IMR-90 (cell line): ENCODE results near the gene GHR. TPM values are rescaled to one million over a fixed set of nuclear protein-coding genes. Genes with fewer than 3 reads are reported as not detected.

ENCODE experiments used
- ATAC-seq: fragments of 200-7000 bp; cut with Tn5 transposase; 2 replicates; pipeline ENCODE4 v1.9.1; 2020; ENCODE audit warnings: low read depth, mild to moderate bottlenecking, moderate library complexity
- BruUV-seq: library from RNA; stranded (reverse); fragments of 400-500 nt; replicated peaks from 2 replicates; lab custom pipeline; 2021; lab: Mats Ljungman, UMichigan
- CTCF ChIA-PET: fragments of 300-600 bp; formaldehyde crosslinking; extraction: SDS; loops from one replicate; lab custom pipeline; 2021; ENCODE audit warnings: antibody characterized with exemption; lab: Yijun Ruan, JAX
- POLR2A ChIA-PET: fragments of 300-600 bp; sonication (Branson Sonifier 250); formaldehyde crosslinking; loops from one replicate; lab custom pipeline; 2022; ENCODE audit warnings: antibody characterized with exemption; ENCODE audit not compliant: unreplicated experiment; lab: Charles Lee
- DNase-seq: peaks from one replicate; pipeline ENCODE4 v3.0.0; 2013
- H2AFZ ChIP-seq: replicated peaks from 2 replicates; pipeline ENCODE3; 2013; ENCODE audit warnings: low read length, mild to moderate bottlenecking; ENCODE audit not compliant: poor library complexity
- H2AK5ac ChIP-seq: 2 replicates; pipeline ENCODE4 v1.6.1; 2013; ENCODE audit warnings: low read depth, low read length, inconsistent platforms
- H2AK9ac ChIP-seq: replicated peaks from 2 replicates; pipeline ENCODE3; 2013; ENCODE audit warnings: mild to moderate bottlenecking, low read depth, low read length, moderate library complexity; ENCODE audit not compliant: poor library complexity
- H2BK120ac ChIP-seq: 2 replicates; pipeline ENCODE4 v1.6.1; 2013; ENCODE audit warnings: low read depth, low read length, inconsistent platforms
- H2BK15ac ChIP-seq: 3 replicates; pipeline ENCODE4 v1.6.1; 2013; ENCODE audit warnings: low read depth, low read length, inconsistent platforms
- H2BK20ac ChIP-seq: 2 replicates; pipeline ENCODE4 v1.6.1; 2013; ENCODE audit warnings: low read depth, mild to moderate bottlenecking, inconsistent platforms, low read length, moderate library complexity
- H2BK5ac ChIP-seq: 2 replicates; pipeline ENCODE4 v1.6.1; 2013; ENCODE audit warnings: mild to moderate bottlenecking, low read depth, low read length, inconsistent platforms; ENCODE audit not compliant: poor library complexity, severe bottlenecking
- H3K14ac ChIP-seq: replicated peaks from 2 replicates; pipeline ENCODE4 v1.6.1; 2013; ENCODE audit warnings: low read depth, low read length, inconsistent platforms
- H3K18ac ChIP-seq: 2 replicates; pipeline ENCODE4 v1.6.1; 2013; ENCODE audit warnings: low read depth, low read length, control low read depth
- H3K23ac ChIP-seq: 2 replicates; pipeline ENCODE4 v1.6.1; 2013; ENCODE audit warnings: low read depth, low read length, inconsistent platforms
- H3K27ac ChIP-seq: 2 replicates; pipeline ENCODE4 v1.5.1; 2013; ENCODE audit warnings: mild to moderate bottlenecking, control low read depth, low read length; ENCODE audit not compliant: insufficient read depth
- H3K27me3 ChIP-seq: 2 replicates; pipeline ENCODE4 v1.6.1; 2013; ENCODE audit warnings: low read length; ENCODE audit not compliant: control insufficient read depth, insufficient read depth
- H3K36me3 ChIP-seq: 2 replicates; pipeline ENCODE4 v1.6.1; 2013; ENCODE audit warnings: low read length, mixed read lengths; ENCODE audit not compliant: control insufficient read depth, insufficient read depth
- H3K4ac ChIP-seq: 2 replicates; pipeline ENCODE4 v1.6.1; 2013; ENCODE audit warnings: low read depth, low read length, inconsistent platforms
- H3K4me1 ChIP-seq: 2 replicates; pipeline ENCODE4 v1.6.1; 2013; ENCODE audit warnings: low read length, mixed read lengths; ENCODE audit not compliant: control insufficient read depth, insufficient read depth
- H3K4me2 ChIP-seq: 2 replicates; pipeline ENCODE4 v1.6.1; 2013; ENCODE audit warnings: low read depth, mild to moderate bottlenecking, control low read depth, low read length, moderate library complexity
- H3K4me3 ChIP-seq: 2 replicates; pipeline ENCODE4 v1.5.1; 2013; ENCODE audit warnings: low read depth, mild to moderate bottlenecking, control low read depth, low read length, moderate library complexity; ENCODE audit not compliant: insufficient read depth
- H3K56ac ChIP-seq: 2 replicates; pipeline ENCODE4 v1.6.1; 2013; ENCODE audit warnings: low read length, inconsistent platforms; ENCODE audit not compliant: insufficient read depth; ENCODE audit errors: extremely low read depth
- H3K79me1 ChIP-seq, 2 experiments: 2 replicates each; pipeline ENCODE4 v1.6.1; 2013; ENCODE audit warnings: low read length in 2 of 2, inconsistent platforms in 1 of 2, low read depth in 1 of 2
- H3K9ac ChIP-seq: 2 replicates; pipeline ENCODE4 v1.6.1; 2013; ENCODE audit warnings: low read depth, low read length, control low read depth
- H3K9me1 ChIP-seq: 2 replicates; pipeline ENCODE4 v1.6.1; 2013; ENCODE audit warnings: low read length, inconsistent platforms; ENCODE audit not compliant: insufficient read depth
- H3K9me3 ChIP-seq: 2 replicates; pipeline ENCODE4 v1.6.1; 2013; ENCODE audit warnings: low read length; ENCODE audit not compliant: control insufficient read depth, insufficient read depth
- H4K20me1 ChIP-seq: 2 replicates; pipeline ENCODE4 v1.6.1; 2013; ENCODE audit warnings: low read length, inconsistent platforms; ENCODE audit not compliant: insufficient read depth
- H4K5ac ChIP-seq: 2 replicates; pipeline ENCODE4 v1.6.1; 2013; ENCODE audit warnings: mild to moderate bottlenecking, low read depth, low read length, control low read depth
- H4K8ac ChIP-seq, 2 experiments: 2 replicates each; pipeline ENCODE4 v1.6.1; 2013; ENCODE audit warnings: low read depth in 2 of 2, low read length in 2 of 2, control low read depth in 1 of 2, inconsistent platforms in 1 of 2
- H4K91ac ChIP-seq: 2 replicates; pipeline ENCODE4 v1.6.1; 2013; ENCODE audit warnings: low read depth, low read length, inconsistent platforms; ENCODE audit not compliant: insufficient read depth
- CTCF ChIP-seq: conservative IDR thresholded peaks from 2 replicates; pipeline ENCODE4 v1.5.1; 2012; ENCODE audit warnings: mild to moderate bottlenecking, low read depth, low read length, improper control_type of control experiment
- USF2 ChIP-seq: fragments of 150-350 bp; IDR thresholded peaks from 2 replicates; pipeline ENCODE4 v1.6.1; 2017; ENCODE audit warnings: mild to moderate bottlenecking, antibody characterized with exemption, low read length, low read depth
- WGBS, 2 experiments: methylation state at CpG; one replicate each; pipeline versions ENCODE4 v1.1.5 to v1.1.7; 2013; ENCODE audit warnings: missing lambda C conversion rate in 2 of 2; ENCODE audit not compliant: insufficient read length in 1 of 2; ENCODE audit errors: extremely low coverage in 2 of 2; 5-methylcytosine and 5-hydroxymethylcytosine counted together
- dilution Hi-C: fragments of 300-500 bp; cut with HindIII; formaldehyde crosslinking; loops from one replicate; pipeline ENCODE4 v1.14.3; 2018; ENCODE audit warnings: low sequenced_read_pairs; ENCODE audit not compliant: unreplicated experiment
- in situ Hi-C: fragments of 300-500 bp; cut with MboI; formaldehyde crosslinking; loops from 3 replicates; pipeline ENCODE4 v1.14.3; 2019; ENCODE audit warnings: low sequenced_read_pairs, inconsistent platforms, mixed read lengths
- intact Hi-C: fragments of 100-400 bp; cut with micrococcal nuclease; formaldehyde crosslinking; loops from 2 replicates; pipeline ENCODE4 v1.10.0; 2022
- polyA plus RNA-seq, 3 experiments: library from polyadenylated mRNA; depleted of rRNA; stranded (reverse); fragments of >200 nt; gene quantifications; 2 replicates each; pipeline ENCODE4 v1.2.3, GENCODE V29; 2012; ENCODE audit warnings: low replicate concordance in 1 of 3
- total RNA-seq: library from RNA; depleted of rRNA; stranded (reverse); fragments of >200 nt; gene quantifications from 2 replicates; pipeline ENCODE4 v1.2.3, GENCODE V29; 2012

Gene GHR
- total and polyA plus RNA-seq, 2 of the 4 experiments (the other 2 are of a cell fraction), result 0.36 to 1.1 TPM

- no peak for TF ChIP-seq CTCF
These were observed 333.7 kb downstream of the GHR start, which contains the start of gene CCDC152 (continued) for GRCh38 chr5:42756606-42757601.

GRCh38 chr5:42759456-42759855, 336.2 kb downstream of the GHR start:
- Histone ChIP-seq H2BK5ac (no peak overlapping the region), H3K36me3 (no peaks in the 10 kb centered on the region), H3K27me3 (no peaks in the 10 kb centered on the region), H4K91ac (no peak overlapping the region), H2BK15ac (no peak overlapping the region), H3K4me1 (no peaks in the 10 kb centered on the region), H3K23ac (no peak overlapping the region), H3K79me1 (no peaks in the 10 kb centered on the region), H4K20me1 (no peaks in the 10 kb centered on the region), H3K9me1 (no peaks in the 10 kb centered on the region), H2AK5ac (no peak overlapping the region), H3K4me2 (no peak overlapping the region), H4K5ac (no peak overlapping the region), H3K4me3 (no peak overlapping the region), H3K14ac (no peak overlapping the region), H2AFZ (no peak overlapping the region), H3K18ac (no peak overlapping the region), H3K56ac (no peak overlapping the region), H2BK120ac (no peak overlapping the region), H2AK9ac (no peak overlapping the region), H3K9me3 (no peaks in the 10 kb centered on the region), H3K4ac (no peak overlapping the region), H3K27ac (no peak overlapping the region), H2BK20ac (no peak overlapping the region), H4K8ac (no peak overlapping the region), H3K9ac (no peak overlapping the region)
- TF ChIP-seq USF2, result no peak
- BruUV-seq, result no TSS peak
- ChIA-PET POLR2A (no interaction called here), CTCF (no interaction called here)
- in situ Hi-C loops, result loop anchor here (25.0 kb wide), 1 partner anchor 897 kb away; the partner anchor contains the start of gene OXCT1
- no peak for DNase-seq
- ATAC-seq, result no peak
- dilution Hi-C loops, result no loop called here
- intact Hi-C loops, result loop anchor here (5.0 kb wide), 1 partner anchor 52 kb away; no protein-coding TSS in a partner anchor
- WGBS, 2 experiments, result no CpG with 5 or more reads among the region's 2 CpGs
